ENCODE measurements around the gene GOLGA1.

The GOLGA1 gene

GRCh38 chr9:124949387-124949786, 8.5 kb upstream of the GOLGA1 start:
- H3K27ac ChIP-seq: no peak overlapping the region
- TF ChIP-seq CTCF (IDR thresholded peaks at IDR 0.05) (no peak), ZFX (IDR thresholded peaks at IDR 0.05; ENCODE audit: borderline replicate concordance) (no peak)

GRCh38 chr9:124947727-124948391, 7.0 kb upstream of the GOLGA1 start:
- H3K27ac ChIP-seq: no peak overlapping the region
- TF ChIP-seq CTCF (IDR thresholded peaks at IDR 0.05): no peak
- TF ChIP-seq ZFX (IDR thresholded peaks at IDR 0.05; ENCODE audit: borderline replicate concordance): no peak

GRCh38 chr9:124946167-124946566, 5.3 kb upstream of the GOLGA1 start:
- no peak overlapping the region for H3K27ac ChIP-seq
- TF ChIP-seq ZFX (IDR thresholded peaks at IDR 0.05; ENCODE audit: borderline replicate concordance) (no peak), CTCF (IDR thresholded peaks at IDR 0.05) (no peak)

GRCh38 chr9:124941679-124942561, 1.0 kb upstream of the GOLGA1 start:
- peak overlapping the region; percentile 94 for H3K27ac ChIP-seq
- no peak for TF ChIP-seq ZFX (IDR thresholded peaks at IDR 0.05; ENCODE audit: borderline replicate concordance)
- no peak for TF ChIP-seq CTCF (IDR thresholded peaks at IDR 0.05)

- TF ChIP-seq CTCF (IDR thresholded peaks at IDR 0.05) (no peak), ZFX (IDR thresholded peaks at IDR 0.05; ENCODE audit: borderline replicate concordance) (no peak)
- H3K27ac ChIP-seq: peak overlapping the region; percentile 94
Measured at GRCh38 chr9:124940521-124940893, 376 bp downstream of the GOLGA1 start.

- no peak for TF ChIP-seq ZFX (IDR thresholded peaks at IDR 0.05; ENCODE audit: borderline replicate concordance)
- no peak for TF ChIP-seq CTCF (IDR thresholded peaks at IDR 0.05)
- H3K27ac ChIP-seq: peak overlapping the region; percentile 94
Measured at GRCh38 chr9:124939944-124940343, 939 bp downstream of the GOLGA1 start.

GRCh38 chr9:124934290-124934689, 6.6 kb downstream of the GOLGA1 start:
- no peak overlapping the region for H3K27ac ChIP-seq
- TF ChIP-seq CTCF (IDR thresholded peaks at IDR 0.05) (no peak), ZFX (IDR thresholded peaks at IDR 0.05; ENCODE audit: borderline replicate concordance) (no peak)

Measured in 22Rv1 (cell line).